Liver (tissue), 2 donors: ENCODE data around the gene DSG2.

ENCODE experiments used
- RAD21 ChIP-seq, 2 donors: IDR thresholded peaks; 2 replicates each; pipeline ENCODE4 v1.6.1; 2016; ENCODE audit warnings: antibody characterized with exemption in 2 of 2, mild to moderate bottlenecking in 2 of 2
- REST ChIP-seq: IDR thresholded peaks from 2 replicates; pipeline ENCODE4 v1.6.1; 2016; ENCODE audit warnings: antibody characterized with exemption, mild to moderate bottlenecking
- donor health status: healthy.

DNA sequence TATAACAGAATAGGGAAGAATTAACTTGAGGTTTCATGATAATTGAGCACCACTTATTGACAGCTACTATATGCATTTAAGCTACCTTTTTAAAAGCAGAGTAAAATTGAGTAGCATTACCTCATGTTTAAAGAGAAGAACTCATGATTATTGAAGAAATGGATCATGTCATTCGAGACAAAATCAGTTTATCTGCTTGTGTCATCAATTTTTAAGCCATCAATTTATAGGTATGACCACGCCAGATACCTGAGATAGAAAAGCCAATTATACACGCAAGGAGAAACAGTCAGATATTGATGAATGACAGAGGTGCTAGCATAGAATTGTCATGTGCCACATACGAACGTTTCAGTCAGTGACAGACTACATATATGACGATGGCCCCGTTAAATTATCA lies 28.4 kb downstream of the DSG2 start:
- no peak for TF ChIP-seq RAD21 (IDR thresholded peaks at IDR 0.05)
- TF ChIP-seq REST = no peak
